HepG2 (cell line): ENCODE measurements around the gene AFDN. TPM values are rescaled to one million over a fixed set of nuclear protein-coding genes. Genes with fewer than 3 reads are reported as not detected.

ENCODE experiments used
- ATAC-seq: fragments of 200-7000 bp; cut with Tn5 transposase; 3 replicates; pipeline ENCODE4 v1.9.1; 2020; ENCODE audit warnings: mild to moderate bottlenecking, moderate library complexity
- BruUV-seq: library from RNA; stranded (reverse); fragments of 400-500 nt; replicated peaks from 2 replicates; lab custom pipeline; 2021; lab: Mats Ljungman, UMichigan
- CTCF ChIA-PET: fragments of 300-600 bp; formaldehyde crosslinking; extraction: SDS; loops from one replicate; lab custom pipeline; 2021; ENCODE audit warnings: low total read pairs, inconsistent platforms, low intra/inter-chr PET ratio; lab: Yijun Ruan, JAX
- POLR2A ChIA-PET: fragments of 350-600 bp; sonication (Branson Sonifier 250); formaldehyde crosslinking; loops from one replicate; lab custom pipeline; 2020; ENCODE audit warnings: antibody characterized with exemption, inconsistent platforms; lab: Yijun Ruan, JAX
- DNase-seq: peaks from one replicate; pipeline ENCODE4 v3.0.0-alpha.2; 2015; ENCODE audit warnings: low spot score
- FAIRE-seq: peaks from 3 replicates; lab custom pipeline; 2011; peaks lifted over from hg19 to GRCh38; lab: Jason Lieb, UNC
- H2AFZ ChIP-seq: one replicate; pipeline ENCODE4 v1.6.1; 2011; ENCODE audit warnings: low read length, inconsistent platforms
- H3K27ac ChIP-seq: fragments of 300-600 bp; 3 replicates; pipeline ENCODE4 v1.8.0; 2011; ENCODE audit warnings: mixed run types, mild to moderate bottlenecking, mixed read lengths, low read length, inconsistent platforms; ENCODE audit not compliant: insufficient read depth; ENCODE audit errors: extremely low read length
- H3K27me3 ChIP-seq, 2 experiments: fragments of 200-600 bp in 1 of 2; 2 replicates in 1 of 2; 3 replicates in 1 of 2; pipeline versions ENCODE4 v1.6.0 to v1.8.0; 2011; ENCODE audit warnings: low read length in 2 of 2, mild to moderate bottlenecking in 2 of 2, moderate library complexity in 2 of 2, inconsistent platforms in 1 of 2; ENCODE audit not compliant: insufficient read depth in 2 of 2, control insufficient read depth in 1 of 2
- H3K36me3 ChIP-seq, 2 experiments: fragments of 200-600 bp in 1 of 2; replicated peaks in 1 of 2; 2 replicates in 1 of 2; 3 replicates in 1 of 2; pipeline versions ENCODE4 v1.5.1 to v1.8.0; 2011; ENCODE audit warnings: low read length in 2 of 2, inconsistent platforms in 1 of 2; ENCODE audit not compliant: insufficient read depth in 2 of 2, control insufficient read depth in 1 of 2
- H3K4me1 ChIP-seq: 2 replicates; pipeline ENCODE4 v1.5.1; 2012; ENCODE audit warnings: low read length, inconsistent platforms; ENCODE audit not compliant: insufficient read depth
- H3K4me2 ChIP-seq: 2 replicates; pipeline ENCODE4 v1.6.0; 2011; ENCODE audit warnings: low read depth, low read length, inconsistent platforms
- H3K4me3 ChIP-seq, 3 experiments: fragments of 200-600 bp in 1 of 3; sonication (generic), shearing (Covaris generic) in 1 of 3; replicated peaks in 1 of 3; 2 replicates each; pipeline ENCODE4 v1.5.1; 2011 to 2016; ENCODE audit warnings: low read length in 3 of 3, inconsistent platforms in 2 of 3, low read depth in 2 of 3, mild to moderate bottlenecking in 2 of 3, control low read depth in 1 of 3, mixed read lengths in 1 of 3; ENCODE audit not compliant: insufficient read depth in 1 of 3
- H3K79me2 ChIP-seq: one replicate; pipeline ENCODE4 v1.6.1; 2011; ENCODE audit warnings: low read length, inconsistent platforms; ENCODE audit not compliant: insufficient read depth
- H3K9ac ChIP-seq: 2 replicates; pipeline ENCODE4 v1.6.0; 2011; ENCODE audit warnings: mild to moderate bottlenecking, low read depth, low read length, inconsistent platforms; ENCODE audit not compliant: insufficient read depth
- H3K9me3 ChIP-seq: 2 replicates; pipeline ENCODE4 v1.5.1; 2012; ENCODE audit warnings: mild to moderate bottlenecking, low read length
- H4K20me1 ChIP-seq: 2 replicates; pipeline ENCODE4 v1.6.0; 2011; ENCODE audit warnings: inconsistent platforms, mild to moderate bottlenecking, low read length, moderate library complexity; ENCODE audit not compliant: insufficient read depth
- CENPT ChIP-seq: sonication (generic); formaldehyde crosslinking; IDR thresholded peaks from 2 replicates; pipeline ENCODE4 v1.8.0; 2022; ENCODE audit warnings: low read depth, mild to moderate bottlenecking, moderate library complexity, missing genetic modification reagents
- FLYWCH1 ChIP-seq: sonication (generic); formaldehyde crosslinking; IDR thresholded peaks from 2 replicates; pipeline ENCODE4 v1.8.1; 2023; ENCODE audit warnings: mild to moderate bottlenecking, missing genetic modification reagents
- FOXO1 ChIP-seq: sonication (generic); formaldehyde crosslinking; IDR thresholded peaks from 2 replicates; pipeline ENCODE4 v1.4.0; 2020; ENCODE audit warnings: missing genetic modification reagents
- HNRNPLL ChIP-seq: fragments of 200-400 bp; formaldehyde crosslinking; IDR thresholded peaks from 2 replicates; pipeline ENCODE4 v1.6.1; 2017; ENCODE audit warnings: mild to moderate bottlenecking, low read depth, low read length; ENCODE audit not compliant: poor library complexity, severe bottlenecking
- NR2C2 ChIP-seq: sonication (generic); formaldehyde crosslinking; IDR thresholded peaks from 2 replicates; pipeline ENCODE4 v1.4.0; 2020; ENCODE audit warnings: missing genetic modification reagents, mild to moderate bottlenecking, moderate library complexity, borderline replicate concordance
- RARA ChIP-seq: IDR thresholded peaks from 2 replicates; pipeline ENCODE4 v1.6.1; 2016; ENCODE audit warnings: missing genetic modification reagents, missing compliant biosample characterization
- SCMH1 ChIP-seq: sonication (generic); formaldehyde crosslinking; IDR thresholded peaks from 2 replicates; pipeline ENCODE4 v1.9.0; 2021; ENCODE audit warnings: missing genetic modification reagents, mild to moderate bottlenecking, borderline replicate concordance
- ZFP1 ChIP-seq: IDR thresholded peaks from 2 replicates; pipeline ENCODE4 v1.6.1; 2016
- ZNF263 ChIP-seq: sonication (generic); formaldehyde crosslinking; IDR thresholded peaks from 2 replicates; pipeline ENCODE4 v1.4.0; 2020; ENCODE audit warnings: missing genetic modification reagents
- ZNF574 ChIP-seq: sonication (generic); formaldehyde crosslinking; IDR thresholded peaks from 2 replicates; pipeline ENCODE4 v1.4.0; 2020; ENCODE audit warnings: missing genetic modification reagents
- ZNF709 ChIP-seq: sonication (generic); formaldehyde crosslinking; IDR thresholded peaks from 2 replicates; pipeline ENCODE4 v1.5.0; 2020; ENCODE audit warnings: mild to moderate bottlenecking, missing genetic modification reagents
- ZNF777 ChIP-seq: sonication (generic); formaldehyde crosslinking; IDR thresholded peaks from 2 replicates; pipeline ENCODE4 v1.4.0; 2020; ENCODE audit warnings: missing genetic modification reagents
- WGBS: methylation state at CpG from one replicate; pipeline ENCODE4 v1.1.6; 2017; ENCODE audit warnings: low lambda C conversion rate; 5-methylcytosine and 5-hydroxymethylcytosine counted together
- in situ Hi-C: cut with HindIII; loops from 2 replicates; pipeline ENCODE4 v1.10.0; 2017; ENCODE audit warnings: low pct_unique_long_range_greater_than_20kb; ENCODE audit not compliant: extremely low pct_ligation_motif_present
- intact Hi-C: fragments of 100-400 bp; cut with micrococcal nuclease; formaldehyde crosslinking; loops from one replicate; pipeline ENCODE4 v1.10.0; 2022; ENCODE audit not compliant: unreplicated experiment
- polyA plus RNA-seq, 8 experiments: library from polyadenylated mRNA; depleted of rRNA in 3 of 8; stranded (reverse) in 7 of 8; unstranded in 1 of 8; fragments of >200 nt; fragmentation: Illumina TruSeq in 4 of 8; extraction: Trizol in 4 of 8; gene quantifications; 2 replicates each; pipeline versions ENCODE4 v1.2.1 to v1.2.3, GENCODE V29; 2011 to 2016; ENCODE audit warnings: low read depth in 4 of 8, missing spikeins in 1 of 8, mixed read lengths in 1 of 8; ENCODE audit not compliant: insufficient read depth in 1 of 8
- total RNA-seq, 5 experiments: library from RNA; depleted of rRNA; stranded (reverse); fragments of >200 nt; fragmentation: Illumina TruSeq; extraction: Trizol; gene quantifications; 2 replicates each; pipeline ENCODE4 v1.2.3, GENCODE V29; 2016; ENCODE audit warnings: low read depth in 1 of 5
- TF ChIP-seq, protein P1 (sequence below): sonication (generic); formaldehyde crosslinking; IDR thresholded peaks from 2 replicates; pipeline ENCODE4 v1.8.0; 2022; ENCODE audit warnings: missing genetic modification reagents, low read depth, mild to moderate bottlenecking, borderline replicate concordance

Gene AFDN
- total and polyA plus RNA-seq, 2 of the 13 experiments (the other 11 are each of a cell fraction or from before 2014, with no cell fraction given) = 136 to 151 TPM

GRCh38 chr6:168017629-168018028 is 190.9 kb downstream of the AFDN start (continued):
- TF ChIP-seq FLYWCH1 (CRISPR knock-in tag) = no peak
- TF ChIP-seq FOXO1 (CRISPR knock-in tag) = no peak; the same call in 1 of the 2 replicates

- no peaks in the 10 kb centered on the region for H3K9me3 ChIP-seq
- POLR2A ChIA-PET = no interaction called here
- TF ChIP-seq, protein P1, sequence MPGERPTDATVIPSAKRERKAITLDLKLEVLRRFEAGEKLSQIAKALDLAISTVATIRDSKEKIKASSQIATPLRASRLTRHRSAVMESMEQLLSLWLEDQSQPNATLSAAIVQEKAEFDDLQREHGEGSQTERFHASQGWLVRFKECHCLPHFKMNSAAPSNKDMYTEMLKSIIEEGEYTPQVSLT = no peak
- peak; percentile 60; the same call in 1 of the 2 replicates for TF ChIP-seq ZNF263 (CRISPR knock-in tag)
- TF ChIP-seq CENPT = no peak
- TF ChIP-seq SCMH1 (CRISPR knock-in tag) = no peak
- no peak for TF ChIP-seq NR2C2 (CRISPR knock-in tag)
- no peak for TF ChIP-seq ZNF777 (CRISPR knock-in tag)
- TF ChIP-seq ZNF574 (CRISPR knock-in tag) = no peak
- no peak for TF ChIP-seq ZFP1 (CRISPR knock-in tag)
- no peak for TF ChIP-seq HNRNPLL
- TF ChIP-seq RARA (CRISPR knock-in tag) = no peak
- TF ChIP-seq ZNF709 (CRISPR knock-in tag) = peak; percentile 85; the same call in 1 of the 2 replicates
- TF ChIP-seq, all 625 proteins: peak for 2
- DNase-seq (no peak), ATAC-seq (no peak), FAIRE-seq (no peak)
- no TSS peak for BruUV-seq
- Histone ChIP-seq H4K20me1 (no peaks in the 10 kb centered on the region), H3K27me3 (peaks cover 0 to 19% of the 10 kb centered on the region in 2 experiments; a peak in 3 of 5 replicates), H3K4me3 (no peak overlapping the region), H3K79me2 (no peaks in the 10 kb centered on the region), H3K4me2 (no peak overlapping the region), H3K36me3 (no peaks in the 10 kb centered on the region), H3K27ac (no peak overlapping the region), H2AFZ (no peak overlapping the region), H3K4me1 (peaks cover 46% of the 10 kb centered on the region), H3K9ac (no peak overlapping the region)
- WGBS = 83% methylated on average over 15 of the region's 15 CpGs
- intact Hi-C loops = no loop called here
- in situ Hi-C loops = no loop called here
- CTCF ChIA-PET = no interaction called here
Measured at GRCh38 chr6:168018664-168019063, 192.0 kb downstream of the AFDN start.
